Caki2 (cell line): ENCODE data around the gene PCDHB15. TPM values are rescaled to one million over a fixed set of nuclear protein-coding genes. Genes with fewer than 3 reads are reported as not detected.
"Not testable (repeated sequence)": the region's sequence is repeated elsewhere in the genome, so short reads cannot be mapped to it uniquely, and the experiment has no call there.

ENCODE experiments used
- DNase-seq: peaks from one replicate; pipeline ENCODE4 v3.0.0-alpha.2; 2015; ENCODE audit warnings: low read depth
- in situ Hi-C: cut with HindIII; loops from 2 replicates; pipeline ENCODE4 v1.10.0; 2016; ENCODE audit warnings: low sequenced_read_pairs, low pct_unique_long_range_greater_than_20kb, mixed read lengths
- total RNA-seq: library from RNA; depleted of rRNA; stranded (reverse); fragments of >200 nt; shearing (Covaris generic); gene quantifications from 2 replicates; pipeline ENCODE4 v1.2.3, GENCODE V29; 2014; ENCODE audit warnings: low replicate concordance; rRNA removed

PCDHB15 gene
- total RNA-seq = not detected in 2 replicates

DNA sequence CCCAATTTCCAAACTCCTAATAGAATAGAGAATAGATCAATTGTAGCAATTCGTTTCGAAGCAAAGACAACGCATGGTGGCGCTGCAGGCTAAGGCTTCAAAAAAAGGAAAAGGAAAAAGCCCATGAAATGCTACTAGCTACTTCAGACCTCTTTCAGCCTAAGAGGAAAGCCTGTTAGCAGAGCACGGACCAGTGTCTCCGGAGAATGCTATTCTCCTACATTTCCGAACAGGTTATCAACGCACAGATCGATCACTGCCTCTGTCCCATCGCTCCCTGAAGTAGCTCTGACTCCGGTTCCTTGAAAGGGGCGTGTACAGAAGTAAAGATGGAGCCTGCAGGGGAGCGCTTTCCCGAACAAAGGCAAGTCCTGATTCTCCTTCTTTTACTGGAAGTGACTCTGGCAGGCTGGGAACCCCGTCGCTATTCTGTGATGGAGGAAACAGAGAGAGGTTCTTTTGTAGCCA lies at the start of gene PCDHB15:
PCDHB15 (plus strand) TSS at position 146 of the 468 bp plus-strand sequence; CDS start at position 330, 184 bp downstream.
- in situ Hi-C loops = no loop called here
- no peak for DNase-seq

GRCh38 chr5:141196363-141196762 lies 48.8 kb upstream of the PCDHB15 start:
- in situ Hi-C loops = no loop called here
- DNase-seq = no peak

DNA sequence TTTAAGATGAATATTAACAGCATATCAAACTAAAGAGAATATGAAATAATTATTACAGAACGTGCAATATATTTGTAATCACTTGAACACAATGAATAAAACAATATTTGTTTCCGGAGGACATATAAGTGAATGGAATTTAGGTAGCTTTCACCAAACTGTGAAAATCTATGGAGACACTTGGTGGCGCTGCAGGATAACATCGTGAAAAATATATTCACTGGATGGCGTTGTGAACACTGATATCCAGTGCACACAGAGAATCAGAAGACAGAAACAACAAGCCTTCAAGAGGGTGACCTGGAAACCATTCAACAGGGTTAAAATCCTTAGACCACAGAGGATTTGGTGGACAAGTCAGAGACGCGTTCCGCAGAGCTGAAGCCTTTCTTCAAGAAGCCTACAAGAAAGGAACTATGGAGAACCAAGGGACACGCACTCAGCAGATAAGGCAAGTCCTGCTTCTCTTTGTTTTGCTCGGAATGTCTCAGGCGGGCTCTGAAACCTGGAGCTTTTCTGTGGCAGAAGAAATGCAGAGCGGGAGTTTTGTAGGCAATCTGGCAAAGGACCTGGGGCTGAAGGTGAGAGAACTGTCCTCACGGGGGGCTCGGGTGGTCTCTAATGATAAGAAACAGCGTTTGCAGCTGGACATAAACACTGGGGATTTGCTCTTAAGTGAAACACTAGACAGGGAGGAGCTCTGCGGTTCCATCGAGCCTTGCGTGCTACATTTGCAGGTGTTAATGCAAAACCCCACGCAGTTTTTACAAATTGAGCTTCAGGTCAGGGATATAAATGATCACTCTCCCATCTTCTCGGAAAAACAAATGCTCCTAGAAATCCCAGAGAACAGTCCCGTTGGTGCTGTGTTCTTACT lies 45.6 kb upstream of the PCDHB15 start, which contains the start of gene PCDHB11:
PCDHB11 (plus strand) TSS at position 269 of the 877 bp plus-strand sequence; CDS start at position 417, 148 bp downstream.
- peak; percentile 14 for DNase-seq
- in situ Hi-C loops = no loop called here

DNA sequence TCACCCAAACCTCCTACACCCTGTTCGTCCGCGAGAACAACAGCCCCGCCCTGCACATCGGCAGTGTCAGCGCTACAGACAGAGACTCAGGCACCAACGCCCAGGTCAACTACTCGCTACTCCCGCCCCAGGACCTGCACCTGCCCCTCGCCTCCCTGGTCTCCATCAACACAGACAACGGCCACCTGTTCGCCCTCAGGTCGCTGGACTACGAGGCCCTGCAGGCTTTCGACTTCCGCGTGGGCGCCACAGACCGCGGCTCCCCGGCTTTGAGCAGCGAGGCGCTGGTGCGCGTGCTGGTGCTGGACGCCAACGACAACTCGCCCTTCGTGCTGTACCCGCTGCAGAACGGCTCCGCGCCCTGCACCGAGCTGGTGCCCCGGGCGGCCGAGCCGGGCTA lies 44.1 kb upstream of the PCDHB15 start:
- DNase-seq, in situ Hi-C loops: not testable (repeated sequence)

DNA sequence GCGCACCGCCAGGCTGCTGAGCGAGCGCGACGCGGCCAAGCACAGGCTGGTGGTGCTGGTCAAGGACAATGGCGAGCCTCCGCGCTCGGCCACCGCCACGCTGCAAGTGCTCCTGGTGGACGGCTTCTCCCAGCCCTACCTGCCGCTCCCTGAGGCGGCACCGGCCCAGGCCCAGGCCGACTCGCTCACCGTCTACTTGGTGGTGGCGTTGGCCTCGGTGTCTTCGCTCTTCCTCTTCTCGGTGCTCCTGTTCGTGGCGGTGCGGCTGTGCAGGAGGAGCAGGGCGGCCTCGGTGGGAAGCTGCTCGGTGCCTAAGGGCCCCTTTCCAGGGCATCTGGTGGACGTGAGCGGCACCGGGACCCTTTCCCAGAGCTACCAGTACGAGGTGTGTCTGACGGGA lies 43.5 kb upstream of the PCDHB15 start:
- in situ Hi-C loops = not testable (repeated sequence)

GRCh38 chr5:141208478-141208877 lies 36.7 kb upstream of the PCDHB15 start, which contains the start of gene PCDHB12:
Gene PCDHB12, plus strand, starts transcription at chr5:141208719. Its CDS starts 189 bp downstream, at chr5:141208908.
- peak; percentile 10 for DNase-seq

More for the DNA sequence above, 43.5 kb upstream of the PCDHB15 start:
- DNase-seq = not testable (repeated sequence)

GRCh38 chr5:141210281-141210680 lies 34.9 kb upstream of the PCDHB15 start:
- DNase-seq, in situ Hi-C loops: not testable (repeated sequence)

More at GRCh38 chr5:141208478-141208877, 36.7 kb upstream of the PCDHB15 start, which contains the start of gene PCDHB12:
- in situ Hi-C loops = no loop called here

GRCh38 chr5:141210849-141211248 lies 34.3 kb upstream of the PCDHB15 start:
- in situ Hi-C loops, DNase-seq: not testable (repeated sequence)

DNA sequence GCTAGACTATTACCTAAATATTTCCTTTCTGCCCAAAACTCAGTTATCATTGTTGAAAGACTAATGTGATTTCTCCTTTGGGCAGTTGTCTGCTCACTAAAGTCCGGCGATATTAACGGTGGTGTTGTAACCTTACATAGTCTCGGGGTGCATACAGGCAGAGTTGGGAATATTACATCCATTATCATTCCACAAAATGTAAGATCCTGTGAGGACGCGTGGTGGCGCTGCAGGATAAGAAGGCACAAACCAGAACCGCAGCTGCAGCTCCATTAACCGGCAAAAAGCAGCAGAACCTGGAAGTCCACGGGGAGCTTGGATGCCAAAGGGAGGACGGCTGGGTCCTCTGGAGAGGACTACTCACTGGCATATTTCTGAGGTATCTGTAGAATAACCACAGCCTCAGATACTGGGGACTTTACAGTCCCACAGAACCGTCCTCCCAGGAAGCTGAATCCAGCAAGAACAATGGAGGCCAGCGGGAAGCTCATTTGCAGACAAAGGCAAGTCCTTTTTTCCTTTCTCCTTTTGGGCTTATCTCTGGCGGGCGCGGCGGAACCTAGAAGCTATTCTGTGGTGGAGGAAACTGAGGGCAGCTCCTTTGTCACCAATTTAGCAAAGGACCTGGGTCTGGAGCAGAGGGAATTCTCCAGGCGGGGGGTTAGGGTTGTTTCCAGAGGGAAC lies 31.4 kb upstream of the PCDHB15 start, which contains the start of gene PCDHB13:
PCDHB13 (plus strand) TSS at position 264 of the 684 bp plus-strand sequence; CDS start at position 469, 205 bp downstream.
- in situ Hi-C loops = not testable (repeated sequence)
- peak; percentile 6 for DNase-seq

DNA sequence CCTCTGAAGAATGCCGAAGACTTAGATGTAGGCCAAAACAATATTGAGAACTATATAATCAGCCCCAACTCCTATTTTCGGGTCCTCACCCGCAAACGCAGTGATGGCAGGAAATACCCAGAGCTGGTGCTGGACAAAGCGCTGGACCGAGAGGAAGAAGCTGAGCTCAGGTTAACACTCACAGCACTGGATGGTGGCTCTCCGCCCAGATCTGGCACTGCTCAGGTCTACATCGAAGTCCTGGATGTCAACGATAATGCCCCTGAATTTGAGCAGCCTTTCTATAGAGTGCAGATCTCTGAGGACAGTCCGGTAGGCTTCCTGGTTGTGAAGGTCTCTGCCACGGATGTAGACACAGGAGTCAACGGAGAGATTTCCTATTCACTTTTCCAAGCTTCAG lies 30.6 kb upstream of the PCDHB15 start:
- in situ Hi-C loops, DNase-seq: not testable (repeated sequence)

- in situ Hi-C loops, DNase-seq: not testable (repeated sequence)
Measured at GRCh38 chr5:141215504-141215903, 29.7 kb upstream of the PCDHB15 start.

GRCh38 chr5:141216035-141216434 lies 29.2 kb upstream of the PCDHB15 start:
- in situ Hi-C loops, DNase-seq: not testable (repeated sequence)

- DNase-seq = peak; percentile 34
- in situ Hi-C loops = no loop called here
Measured at GRCh38 chr5:141223112-141223783, 21.9 kb upstream of the PCDHB15 start, which contains the start of gene PCDHB14. Gene PCDHB14, plus strand, starts transcription at chr5:141223343. Its CDS starts 163 bp downstream, at chr5:141223506.

DNA sequence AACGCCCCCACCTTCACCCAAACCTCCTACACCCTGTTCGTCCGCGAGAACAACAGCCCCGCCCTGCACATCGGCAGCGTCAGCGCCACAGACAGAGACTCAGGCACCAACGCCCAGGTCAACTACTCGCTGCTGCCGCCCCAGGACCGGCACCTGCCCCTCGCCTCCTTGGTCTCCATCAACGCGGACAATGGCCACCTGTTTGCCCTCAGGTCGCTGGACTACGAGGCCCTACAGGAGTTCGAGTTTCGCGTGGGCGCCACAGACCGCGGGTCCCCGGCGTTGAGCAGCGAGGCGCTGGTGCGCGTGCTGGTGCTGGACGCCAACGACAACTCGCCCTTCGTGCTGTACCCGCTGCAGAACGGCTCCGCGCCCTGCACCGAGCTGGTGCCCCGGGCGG lies 20.4 kb upstream of the PCDHB15 start:
- in situ Hi-C loops = not testable (repeated sequence)

GRCh38 chr5:141225421-141225820 lies 19.8 kb upstream of the PCDHB15 start:
- in situ Hi-C loops, DNase-seq: not testable (repeated sequence)

More for the DNA sequence above, 20.4 kb upstream of the PCDHB15 start:
- not testable (repeated sequence) for DNase-seq

DNA sequence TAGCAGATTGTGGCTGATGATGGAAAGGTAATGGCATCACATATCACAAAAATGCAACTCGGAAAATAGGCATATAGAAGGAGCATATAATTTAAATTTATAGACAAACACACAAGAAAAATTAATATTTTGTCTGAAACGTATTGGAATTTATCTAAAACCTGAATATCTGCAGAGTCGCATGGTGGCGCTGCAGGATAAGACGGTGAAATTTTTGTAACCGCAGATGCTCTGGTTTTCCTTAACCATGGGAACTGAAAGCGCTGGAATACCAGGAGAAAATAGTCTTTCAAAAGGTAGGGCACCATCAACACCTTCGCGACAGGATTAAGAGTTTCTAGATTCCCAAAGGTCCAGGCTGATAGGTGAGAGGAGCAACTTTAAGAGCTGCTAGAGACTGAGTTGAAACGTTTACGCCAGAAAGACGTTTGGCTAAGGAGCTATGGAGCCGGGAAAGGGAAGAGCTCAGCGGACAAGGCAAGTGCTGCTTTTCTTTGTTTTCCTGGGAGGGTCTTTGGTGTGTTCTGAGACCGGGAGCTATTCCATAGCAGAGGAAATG lies 11.0 kb upstream of the PCDHB15 start:
- no peak for DNase-seq
- in situ Hi-C loops = no loop called here

- in situ Hi-C loops, DNase-seq: not testable (repeated sequence)
Measured at GRCh38 chr5:141235922-141236321, 9.3 kb upstream of the PCDHB15 start.
